Progenitor cell of endocrine pancreas (in vitro differentiated cells): ENCODE measurements around the gene SOWAHA. TPM values are rescaled to one million over a fixed set of nuclear protein-coding genes. Genes with fewer than 3 reads are reported as not detected.

ENCODE experiments used
- DNase-seq: peaks from one replicate; pipeline ENCODE4 v3.0.0; 2021; ENCODE audit warnings: low spot score; ENCODE audit not compliant: unreplicated experiment
- H3K27ac Mint-ChIP-seq: 2 replicates; pipeline ENCODE4 v1.8.0; 2021; ENCODE audit warnings: mild to moderate bottlenecking, moderate library complexity, mixed read lengths
- H3K27me3 Mint-ChIP-seq: 2 replicates; pipeline ENCODE4 v1.8.0; 2021; ENCODE audit warnings: mixed read lengths
- H3K36me3 Mint-ChIP-seq: 2 replicates; pipeline ENCODE4 v1.8.0; 2022; ENCODE audit warnings: mixed read lengths; ENCODE audit not compliant: insufficient read depth
- H3K4me1 Mint-ChIP-seq: 2 replicates; pipeline ENCODE4 v1.8.0; 2021; ENCODE audit warnings: low read depth, mixed read lengths
- H3K4me3 Mint-ChIP-seq: 2 replicates; pipeline ENCODE4 v1.8.0; 2021; ENCODE audit warnings: low read depth, mild to moderate bottlenecking, moderate library complexity, mixed read lengths
- H3K9me3 Mint-ChIP-seq: 2 replicates; pipeline ENCODE4 v1.8.0; 2021; ENCODE audit warnings: low read depth, mixed read lengths
- total RNA-seq: library from RNA; stranded (reverse); gene quantifications from 2 replicates; pipeline ENCODE4 v1.2.1, GENCODE V29; 2021
- TF ChIP-seq, protein P1 (sequence below): fragments of 200-600 bp; sonication (generic); IDR thresholded peaks from one replicate; pipeline ENCODE4 v1.5.0; 2021; ENCODE audit warnings: antibody characterized with exemption, mild to moderate bottlenecking; ENCODE audit not compliant: unreplicated experiment

Gene SOWAHA
- total RNA-seq, 1 donor from 2014 or later: 1.3 TPM

DNA sequence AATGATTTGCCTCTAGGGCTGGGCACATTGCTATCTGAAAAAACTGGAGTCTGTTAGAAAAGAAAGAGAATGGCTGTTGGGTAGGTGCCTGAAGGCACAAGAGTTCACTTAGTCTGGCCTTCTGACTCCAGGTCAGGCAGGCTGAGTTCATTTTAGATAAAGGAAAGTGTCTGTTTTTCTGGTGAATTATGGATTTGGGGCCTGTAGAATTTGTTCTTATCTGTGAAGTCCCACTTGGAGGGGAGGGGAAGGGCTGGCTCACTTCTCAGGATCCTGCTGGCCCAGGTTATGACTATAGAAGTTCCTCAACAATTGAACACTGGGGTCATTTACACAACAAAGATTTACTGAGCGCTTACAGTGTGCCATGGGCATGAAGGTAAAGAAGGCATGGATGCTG lies 24.6 kb upstream of the SOWAHA start:
- H3K4me1 Mint-ChIP-seq: peaks cover 19% of the 10 kb centered on the region
- no peak overlapping the region for H3K4me3 Mint-ChIP-seq
- TF ChIP-seq, protein P1, sequence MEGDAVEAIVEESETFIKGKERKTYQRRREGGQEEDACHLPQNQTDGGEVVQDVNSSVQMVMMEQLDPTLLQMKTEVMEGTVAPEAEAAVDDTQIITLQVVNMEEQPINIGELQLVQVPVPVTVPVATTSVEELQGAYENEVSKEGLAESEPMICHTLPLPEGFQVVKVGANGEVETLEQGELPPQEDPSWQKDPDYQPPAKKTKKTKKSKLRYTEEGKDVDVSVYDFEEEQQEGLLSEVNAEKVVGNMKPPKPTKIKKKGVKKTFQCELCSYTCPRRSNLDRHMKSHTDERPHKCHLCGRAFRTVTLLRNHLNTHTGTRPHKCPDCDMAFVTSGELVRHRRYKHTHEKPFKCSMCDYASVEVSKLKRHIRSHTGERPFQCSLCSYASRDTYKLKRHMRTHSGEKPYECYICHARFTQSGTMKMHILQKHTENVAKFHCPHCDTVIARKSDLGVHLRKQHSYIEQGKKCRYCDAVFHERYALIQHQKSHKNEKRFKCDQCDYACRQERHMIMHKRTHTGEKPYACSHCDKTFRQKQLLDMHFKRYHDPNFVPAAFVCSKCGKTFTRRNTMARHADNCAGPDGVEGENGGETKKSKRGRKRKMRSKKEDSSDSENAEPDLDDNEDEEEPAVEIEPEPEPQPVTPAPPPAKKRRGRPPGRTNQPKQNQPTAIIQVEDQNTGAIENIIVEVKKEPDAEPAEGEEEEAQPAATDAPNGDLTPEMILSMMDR: no peak
- no peak overlapping the region for H3K27ac Mint-ChIP-seq
- H3K27me3 Mint-ChIP-seq: peaks cover 19% of the 10 kb centered on the region
- no peak for DNase-seq
- no peaks in the 10 kb centered on the region for H3K36me3 Mint-ChIP-seq
- H3K9me3 Mint-ChIP-seq: no peaks in the 10 kb centered on the region

DNA sequence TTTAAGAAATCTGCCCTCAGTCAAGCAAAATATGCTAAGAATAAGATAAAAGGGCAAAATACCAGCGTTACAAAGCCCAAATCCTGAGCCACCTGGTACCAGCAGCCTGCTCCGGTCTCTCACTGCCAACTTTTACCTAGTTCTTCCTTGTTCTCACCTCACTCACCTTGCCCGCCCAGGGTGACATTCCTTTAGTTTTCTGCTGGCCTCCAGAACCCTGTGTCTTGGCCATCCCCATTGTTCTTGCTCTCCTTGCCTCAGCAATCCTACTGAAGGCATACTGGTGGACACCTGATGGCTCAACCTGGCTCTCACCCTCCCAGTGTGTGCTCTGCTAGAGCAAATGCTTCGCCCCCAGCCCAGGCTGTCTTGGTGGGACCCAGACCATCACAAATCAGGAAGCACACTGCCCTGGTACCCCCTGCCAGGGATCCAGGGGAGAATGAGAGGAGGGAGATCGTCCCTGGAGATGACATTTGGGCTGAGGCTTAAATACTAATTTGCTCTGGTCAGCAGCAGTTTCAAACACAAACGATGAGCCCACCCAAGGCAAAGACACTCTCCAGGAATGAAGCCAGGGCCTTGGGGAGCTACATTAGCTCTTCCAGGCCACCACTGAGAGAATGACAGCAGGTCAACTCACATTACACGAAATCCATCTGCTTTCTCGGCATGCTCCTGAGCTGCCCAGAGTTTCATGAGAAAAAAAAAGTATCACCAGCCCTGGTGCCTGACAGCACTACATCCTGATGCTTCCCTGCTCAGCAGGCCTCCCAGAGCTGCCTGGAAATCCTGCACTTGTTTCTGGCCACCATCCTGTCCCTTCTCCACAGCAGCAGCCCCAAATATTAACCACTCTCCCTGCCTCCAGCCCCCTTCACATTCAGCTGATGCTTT lies 23.9 kb upstream of the SOWAHA start:
- Mint-ChIP-seq H3K36me3 (no peaks in the 10 kb centered on the region), H3K27me3 (peaks cover 19% of the 10 kb centered on the region), H3K4me3 (no peak overlapping the region), H3K4me1 (peaks cover 19% of the 10 kb centered on the region), H3K27ac (peak overlapping the region; percentile 9), H3K9me3 (no peaks in the 10 kb centered on the region)
- TF ChIP-seq, protein P1: no peak
- no peak for DNase-seq

DNA sequence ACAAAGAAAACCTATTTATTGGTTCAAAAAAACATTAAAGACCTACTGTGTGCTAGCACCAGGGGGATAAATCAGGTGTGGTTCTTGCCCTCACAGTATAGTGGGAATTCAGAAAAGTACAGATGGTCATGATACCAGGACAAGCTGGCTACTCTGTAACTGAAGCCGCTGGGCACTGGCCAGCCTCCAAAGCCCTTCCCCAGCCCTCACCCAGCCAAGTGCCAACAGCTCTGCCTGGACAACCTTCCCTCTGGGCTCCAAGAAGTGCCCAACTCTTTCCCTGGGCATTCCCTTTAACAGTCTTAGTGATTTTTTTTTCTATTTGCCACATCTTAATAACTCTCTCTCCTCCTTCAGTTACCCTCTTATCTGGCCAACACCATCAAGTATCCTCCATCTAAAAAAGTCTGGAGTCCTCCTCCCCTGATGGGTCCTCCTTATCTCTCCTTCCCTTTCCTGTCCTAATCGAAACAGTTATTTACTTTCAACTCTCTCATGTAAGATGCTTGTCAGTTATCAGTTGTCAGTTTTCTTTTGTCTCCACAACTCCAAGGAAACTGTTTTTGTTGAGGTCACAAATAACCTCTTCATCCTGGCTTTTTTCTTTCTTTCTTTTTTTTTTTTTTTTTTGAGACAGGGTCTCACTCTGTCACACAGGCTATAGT lies 22.8 kb upstream of the SOWAHA start:
- H3K27ac Mint-ChIP-seq: no peak overlapping the region
- H3K9me3 Mint-ChIP-seq: no peaks in the 10 kb centered on the region
- H3K27me3 Mint-ChIP-seq: peaks cover 14% of the 10 kb centered on the region
- DNase-seq: no peak
- H3K4me1 Mint-ChIP-seq: peaks cover 19% of the 10 kb centered on the region
- TF ChIP-seq, protein P1: no peak
- no peak overlapping the region for H3K4me3 Mint-ChIP-seq
- H3K36me3 Mint-ChIP-seq: no peaks in the 10 kb centered on the region

DNA sequence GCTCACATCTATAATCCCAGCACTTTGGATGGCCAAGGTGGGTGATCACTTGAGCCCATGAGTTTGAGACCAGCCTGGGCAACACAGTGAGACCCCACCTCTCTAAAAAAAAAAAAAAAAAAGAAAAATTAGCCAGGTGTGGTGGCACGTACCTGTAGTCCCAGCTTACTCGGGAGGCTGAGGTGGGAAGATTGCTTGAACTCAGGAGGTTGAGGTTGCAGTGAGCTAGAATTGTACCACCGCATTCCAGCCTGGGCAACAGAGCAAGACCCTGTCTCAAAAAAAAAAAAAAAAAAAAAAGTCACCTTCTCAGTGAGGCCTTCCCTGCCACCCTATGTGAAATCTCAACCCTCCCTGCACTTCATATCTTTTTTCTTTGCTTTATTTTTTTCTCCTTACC lies 22.1 kb upstream of the SOWAHA start:
- no peaks in the 10 kb centered on the region for H3K9me3 Mint-ChIP-seq
- no peak for DNase-seq

DNA sequence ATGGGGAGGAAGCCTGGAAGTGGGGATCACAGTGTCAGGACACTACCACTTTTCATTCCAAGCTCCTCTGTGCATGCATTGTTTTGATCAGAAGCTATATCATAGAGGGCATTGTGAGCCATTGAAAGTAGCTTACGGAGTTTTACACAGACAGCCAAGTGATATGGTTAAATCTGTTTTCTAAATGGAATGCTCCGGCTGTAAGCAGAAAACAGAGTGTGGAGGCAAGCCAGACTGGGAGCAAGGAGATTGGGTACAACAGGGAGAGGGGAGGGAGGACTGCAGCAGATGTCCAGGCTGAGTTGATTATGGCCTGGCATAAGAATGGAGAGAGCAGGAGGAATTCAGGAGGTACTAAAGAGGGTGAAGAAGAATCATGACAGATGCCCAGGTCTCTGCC lies 15.5 kb upstream of the SOWAHA start:
- H3K36me3 Mint-ChIP-seq: no peaks in the 10 kb centered on the region
- no peaks in the 10 kb centered on the region for H3K4me1 Mint-ChIP-seq
- H3K27ac Mint-ChIP-seq: no peak overlapping the region
- DNase-seq: no peak
- peaks cover 10% of the 10 kb centered on the region for H3K27me3 Mint-ChIP-seq
- TF ChIP-seq, protein P1: no peak
- no peak overlapping the region for H3K4me3 Mint-ChIP-seq
- H3K9me3 Mint-ChIP-seq: no peaks in the 10 kb centered on the region

More for the DNA sequence above, 22.1 kb upstream of the SOWAHA start:
- no peak overlapping the region for H3K27ac Mint-ChIP-seq
- TF ChIP-seq, protein P1: no peak
- peaks cover 8% of the 10 kb centered on the region for H3K27me3 Mint-ChIP-seq
- no peak overlapping the region for H3K4me3 Mint-ChIP-seq
- peaks cover 19% of the 10 kb centered on the region for H3K4me1 Mint-ChIP-seq
- H3K36me3 Mint-ChIP-seq: no peaks in the 10 kb centered on the region
